DMS53 treated with DMSO at 0.1 percent for 48 hours (cell line): ENCODE data around the gene DMAC1.
A peak's percentile ranks its signal among the peaks of the same experiment; 100 is the strongest.

ENCODE experiments used
- DNase-seq: peaks from one replicate; lab custom pipeline; 2025; ENCODE audit not compliant: unreplicated experiment; lab: John Stamatoyannopoulos, UW

Gene DMAC1, protein sequence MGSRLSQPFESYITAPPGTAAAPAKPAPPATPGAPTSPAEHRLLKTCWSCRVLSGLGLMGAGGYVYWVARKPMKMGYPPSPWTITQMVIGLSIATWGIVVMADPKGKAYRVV

DNA sequence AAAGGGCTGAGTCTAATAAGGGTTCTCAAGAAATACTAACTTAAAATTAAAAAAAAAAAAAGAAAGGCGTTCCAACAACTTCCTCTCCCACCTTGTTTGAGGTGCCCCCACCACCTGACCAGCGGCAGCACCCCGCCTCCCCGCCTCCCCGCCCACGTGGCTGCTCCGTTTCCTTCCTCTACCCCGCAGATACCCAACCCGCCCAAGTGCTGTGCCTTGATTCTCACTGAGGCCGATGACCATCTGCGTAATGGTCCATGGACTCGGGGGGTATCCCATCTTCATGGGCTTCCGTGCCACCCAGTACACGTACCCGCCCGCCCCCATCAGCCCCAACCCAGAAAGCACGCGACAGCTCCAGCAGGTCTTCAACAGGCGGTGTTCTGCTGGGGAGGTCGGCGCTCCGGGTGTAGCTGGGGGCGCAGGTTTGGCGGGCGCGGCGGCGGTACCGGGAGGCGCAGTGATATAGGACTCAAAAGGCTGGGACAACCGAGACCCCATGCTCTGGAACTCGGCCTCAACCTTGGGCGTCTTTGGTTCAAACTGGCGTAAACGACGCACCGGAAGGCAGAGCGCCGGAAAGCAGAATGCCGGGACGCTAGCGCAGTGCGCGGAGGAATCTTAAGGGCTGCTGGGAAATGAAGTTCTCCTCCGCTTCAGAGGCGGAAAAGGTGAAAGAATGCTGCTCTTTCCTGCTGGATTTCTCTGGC is at the start of gene DMAC1:
Gene DMAC1, minus strand, starts transcription at position 545 of the 710 bp plus-strand sequence. Its CDS starts 44 bp downstream, at position 501.
- DNase-seq, result peak; percentile 78

- no peak for DNase-seq
Measured at GRCh38 chr9:7849362-7849761, 49.8 kb upstream of the DMAC1 start.

DNA sequence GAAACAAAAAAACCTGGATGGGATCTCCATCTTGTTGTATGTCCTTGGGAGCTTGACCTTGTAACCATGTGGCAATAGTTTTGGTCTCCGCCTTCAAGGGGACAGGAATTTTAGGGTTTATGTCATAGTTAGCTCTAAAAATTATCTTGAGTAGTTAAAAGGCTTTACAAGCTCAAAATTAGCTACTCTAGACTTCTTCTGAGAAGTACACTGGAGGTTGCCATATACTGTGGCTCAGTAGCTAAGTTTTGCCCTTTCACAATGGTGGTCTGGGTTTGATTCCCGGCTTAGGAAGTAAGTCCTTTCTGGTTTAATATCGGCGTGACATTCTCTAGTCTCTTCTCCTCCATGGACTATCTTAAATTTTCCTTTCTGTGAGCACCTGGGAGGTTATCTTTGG is 48.9 kb upstream of the DMAC1 start:
- DNase-seq, result no peak

DNA sequence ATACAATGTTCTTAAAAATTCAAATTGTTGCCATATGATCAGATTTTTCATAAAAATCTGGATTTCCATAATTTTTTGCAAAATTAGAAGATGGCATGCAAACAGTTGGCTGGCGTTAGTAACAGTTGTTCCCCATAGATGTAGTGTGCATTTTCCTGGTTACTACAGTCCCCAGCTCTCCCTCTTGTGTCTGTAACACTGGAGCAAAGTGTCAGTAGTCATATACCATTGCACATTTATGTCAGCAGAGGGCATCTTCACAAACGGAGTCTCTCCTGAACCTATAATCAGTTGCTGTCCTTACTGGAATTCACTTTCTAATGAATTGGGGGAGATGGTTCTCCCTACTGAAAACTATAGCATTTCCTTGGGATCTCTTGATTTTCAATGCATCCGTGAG is 44.7 kb upstream of the DMAC1 start:
- DNase-seq, result peak; percentile 40

GRCh38 chr9:7841831-7842230 is 42.3 kb upstream of the DMAC1 start:
- no peak for DNase-seq

DNA sequence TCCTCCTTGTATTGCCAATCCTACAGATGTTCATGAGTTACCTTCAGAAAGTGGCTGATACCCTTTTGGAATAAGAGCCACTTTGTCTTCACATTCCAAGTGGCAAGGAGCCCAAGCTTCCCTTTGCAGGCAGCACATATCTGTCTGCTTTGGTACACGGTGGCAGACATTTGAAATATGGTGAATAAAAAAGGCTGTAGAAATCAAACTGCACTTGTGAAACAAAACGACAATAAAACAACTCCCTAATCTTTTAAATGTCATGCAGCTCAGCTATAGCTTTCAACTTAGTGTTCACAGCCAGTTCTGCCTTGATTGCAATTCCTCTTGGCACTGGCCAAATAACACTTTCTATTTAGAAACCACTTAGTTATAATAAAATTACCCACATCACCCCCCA is 35.0 kb upstream of the DMAC1 start:
- DNase-seq, result no peak

- DNase-seq, result no peak
Measured at GRCh38 chr9:7828334-7828733, 28.8 kb upstream of the DMAC1 start.

DNA sequence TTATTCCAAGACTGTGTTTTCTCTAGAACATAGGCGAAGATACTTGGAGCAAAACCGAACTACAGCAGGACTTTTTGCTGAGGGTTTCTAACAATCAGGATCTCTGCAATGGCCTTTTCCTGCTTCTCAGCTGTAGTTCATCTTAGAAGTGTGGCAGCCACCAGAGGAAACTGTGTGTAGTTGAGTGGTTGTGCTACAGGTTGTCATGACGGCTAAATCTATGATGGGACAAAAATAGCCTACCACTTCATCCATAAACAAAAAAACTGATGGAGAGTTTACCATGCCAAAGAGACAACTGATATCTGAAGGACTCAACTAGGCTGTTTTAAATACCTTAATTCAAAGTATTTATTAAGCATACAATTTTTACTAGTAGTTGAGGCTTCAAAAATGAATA is 28.2 kb upstream of the DMAC1 start:
- no peak for DNase-seq

DNA sequence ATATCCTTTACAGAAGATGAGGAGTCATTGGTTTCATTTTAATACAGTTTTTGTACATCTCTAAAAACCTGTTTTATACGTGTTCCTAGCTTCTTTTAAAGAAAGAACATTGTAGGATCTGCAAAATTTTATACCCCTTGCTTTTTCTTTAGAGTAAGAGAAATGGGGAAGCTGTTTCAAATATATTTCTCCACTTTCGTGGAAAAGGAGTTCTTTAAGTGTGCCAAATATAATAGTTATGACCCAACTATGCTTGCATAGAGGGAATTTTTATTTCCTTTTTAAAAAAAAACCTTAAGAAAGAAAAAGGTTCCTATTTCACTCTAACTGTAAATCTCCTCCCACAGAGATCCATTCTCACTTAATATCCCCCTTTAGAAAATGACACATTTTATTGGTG is 27.5 kb upstream of the DMAC1 start:
- no peak for DNase-seq

DNA sequence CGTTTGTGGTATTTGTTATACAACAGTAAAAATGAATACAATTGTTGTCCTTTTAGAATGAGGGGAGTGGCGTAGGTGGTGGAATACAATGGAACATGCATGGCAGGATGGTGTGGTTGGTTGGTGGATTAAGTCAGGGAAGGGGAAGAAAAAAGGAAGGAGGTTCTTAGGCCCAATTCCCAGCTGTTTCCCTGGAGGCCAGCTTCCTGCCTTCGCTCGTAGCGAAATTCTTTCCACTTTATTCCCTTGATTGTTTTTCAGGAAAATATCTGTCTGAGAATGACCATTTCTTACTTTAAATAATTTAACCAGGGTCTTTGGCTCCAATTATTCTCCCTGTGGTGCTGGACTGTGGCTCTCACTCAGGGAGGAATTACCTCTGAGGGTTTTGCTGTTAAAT is 24.1 kb upstream of the DMAC1 start:
- DNase-seq, result no peak

GRCh38 chr9:7819984-7820383 is 20.4 kb upstream of the DMAC1 start:
- DNase-seq, result no peak

DNA sequence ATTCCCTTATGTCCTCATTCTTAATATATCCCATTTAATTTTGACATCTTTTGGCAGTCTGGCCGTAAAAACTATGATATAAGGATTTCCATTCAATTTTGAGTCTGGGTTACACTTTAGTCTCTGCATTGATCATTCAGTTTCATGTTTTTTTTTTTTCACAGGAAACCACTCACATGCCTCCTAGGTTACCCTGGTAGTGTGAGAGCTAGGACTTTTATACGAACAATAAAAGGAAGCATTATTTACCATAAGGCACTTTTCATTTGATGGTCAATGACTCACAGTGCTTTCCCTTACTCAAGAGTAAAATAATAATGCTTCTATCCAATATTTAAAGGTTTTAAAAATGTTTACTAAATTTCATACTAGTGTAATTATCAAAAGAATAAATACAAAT is 16.4 kb upstream of the DMAC1 start:
- DNase-seq, result no peak

- DNase-seq, result no peak
Measured at GRCh38 chr9:7813030-7813429, 13.5 kb upstream of the DMAC1 start.

GRCh38 chr9:7811677-7812076 is 12.1 kb upstream of the DMAC1 start:
- DNase-seq, result peak; percentile 8

DNA sequence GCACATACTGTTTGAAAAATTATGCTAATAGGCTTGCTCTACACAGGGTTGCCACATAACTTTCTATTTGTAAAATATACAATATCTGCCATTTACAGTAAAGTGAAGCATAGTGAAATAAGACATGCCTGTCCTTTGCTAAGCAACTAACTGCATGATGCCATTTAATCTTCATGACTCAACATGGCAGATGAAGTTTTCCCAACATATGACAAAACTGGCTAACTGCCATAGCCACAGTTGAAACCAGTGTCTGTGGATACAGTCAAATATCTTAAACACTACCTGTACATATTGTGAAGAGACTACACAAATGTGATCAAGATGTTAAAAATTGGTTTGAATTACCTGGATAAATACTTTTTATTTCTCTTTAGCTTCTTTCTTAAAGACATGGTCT is 3.1 kb upstream of the DMAC1 start:
- DNase-seq, result no peak

- DNase-seq, result no peak
Measured at GRCh38 chr9:7799944-7800285, 337 bp upstream of the DMAC1 start.

DNA sequence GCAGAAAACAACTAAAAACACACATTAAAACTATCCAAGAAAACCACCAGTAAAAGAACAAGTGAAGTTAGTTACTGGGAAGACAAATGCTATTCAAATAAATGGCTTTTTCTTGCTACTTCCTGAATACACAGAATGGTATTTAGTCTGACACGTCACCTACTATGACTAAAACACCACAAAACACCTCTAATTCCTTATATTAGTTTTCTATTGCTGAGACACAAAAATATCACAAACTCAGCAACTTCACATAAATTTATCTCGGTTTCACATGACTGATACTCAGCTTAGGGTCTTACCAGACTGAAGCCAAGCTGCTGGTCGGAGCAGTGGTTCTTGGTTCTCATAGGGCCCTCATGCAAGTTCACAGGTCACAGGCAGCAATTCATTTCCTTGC is 5.4 kb downstream of the DMAC1 start:
- no peak for DNase-seq

GRCh38 chr9:7791394-7791793 is 8.2 kb downstream of the DMAC1 start:
- DNase-seq, result peak; percentile 17

DNA sequence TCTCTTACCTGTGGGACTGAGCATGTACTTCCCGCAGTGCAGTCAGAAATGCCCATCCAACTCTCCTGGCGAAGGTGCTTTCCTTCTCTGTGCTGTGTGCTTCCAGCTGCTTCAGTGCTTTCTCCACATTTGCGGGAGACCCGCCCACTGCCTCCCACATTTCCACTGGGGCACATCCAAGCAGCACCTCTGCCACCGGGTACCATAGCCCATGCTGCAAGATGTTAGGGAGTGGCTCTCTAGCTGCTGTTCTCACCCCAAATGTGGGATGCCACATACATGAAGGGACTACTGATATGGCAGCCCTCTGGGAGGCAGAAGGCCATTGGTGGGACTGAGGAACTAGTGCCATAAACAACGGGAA is 8.8 kb downstream of the DMAC1 start:
- DNase-seq, result no peak

DNA sequence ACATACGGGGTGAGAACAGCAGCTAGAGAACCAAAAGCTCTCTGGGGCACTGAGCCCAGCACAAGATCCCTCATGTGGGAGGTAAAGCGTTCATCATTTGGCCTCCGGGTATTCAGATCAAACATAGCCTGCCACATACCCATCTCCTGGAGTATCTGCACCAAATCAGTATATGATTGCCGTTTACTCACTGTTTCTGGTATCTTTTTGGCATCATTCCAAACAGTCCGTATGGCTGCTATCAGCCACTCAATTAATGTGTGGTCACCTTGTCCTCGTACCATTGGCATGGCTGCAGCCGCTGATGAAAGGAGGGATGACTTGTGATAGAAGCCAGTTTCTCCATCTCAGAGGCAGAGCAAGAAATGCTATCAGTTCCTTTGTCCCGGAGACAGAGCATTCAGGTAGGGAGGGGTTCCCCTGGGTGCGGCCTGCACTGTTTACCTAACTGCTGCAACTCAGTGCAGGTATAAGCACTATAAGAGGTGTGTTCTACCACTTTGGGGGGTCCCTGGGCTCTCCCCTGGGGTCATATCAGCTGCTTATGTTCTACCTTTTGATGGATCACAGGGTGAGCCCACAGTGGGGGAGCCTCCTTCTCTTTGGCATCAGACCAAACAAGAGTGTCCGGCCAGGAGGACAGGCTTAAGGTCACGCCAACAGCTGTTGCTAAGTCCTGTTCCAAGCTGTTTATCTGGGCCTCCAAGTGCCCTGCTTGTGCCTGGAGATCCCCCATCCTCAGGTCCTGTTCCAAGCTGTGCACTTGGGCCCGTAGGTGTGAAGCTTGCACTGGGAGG is 9.4 kb downstream of the DMAC1 start:
- no peak for DNase-seq

GRCh38 chr9:7788772-7789171 is 10.8 kb downstream of the DMAC1 start:
- no peak for DNase-seq

GRCh38 chr9:7785813-7786212 is 13.8 kb downstream of the DMAC1 start:
- DNase-seq, result no peak

GRCh38 chr9:7784472-7784871 is 15.1 kb downstream of the DMAC1 start:
- no peak for DNase-seq
